Globus pallidus (tissue), 1 donor: ENCODE measurements around the gene C20orf204.
"Not testable (repeated sequence)": the region's sequence is repeated elsewhere in the genome, so short reads cannot be mapped to it uniquely, and the experiment has no call there.

ENCODE experiments used
- DNase-seq: peaks from one replicate; pipeline ENCODE4 v3.0.0-alpha.2; 2015; ENCODE audit warnings: low spot score

Gene C20orf204

GRCh38 chr20:64084685-64085152 lies 48.7 kb downstream of the C20orf204 start:
- DNase-seq, result no peak

GRCh38 chr20:64086801-64087200 lies 50.8 kb downstream of the C20orf204 start:
- no peak for DNase-seq

GRCh38 chr20:64087226-64087825 lies 51.3 kb downstream of the C20orf204 start:
- DNase-seq, result not testable (repeated sequence)

GRCh38 chr20:64088586-64088985 lies 52.6 kb downstream of the C20orf204 start:
- DNase-seq, result not testable (repeated sequence)
